RWPE1 (cell line): ENCODE results near the gene CD2.

Source experiments
- CTCF ChIA-PET: fragments of 350-600 bp; sonication (Branson Sonifier 250); formaldehyde crosslinking; extraction: SDS; loops from one replicate; lab custom pipeline; 2021; lab: Yijun Ruan, JAX
- POLR2A ChIA-PET: fragments of 400-600 bp; formaldehyde crosslinking; extraction: SDS; loops from one replicate; lab custom pipeline; 2020; ENCODE audit warnings: antibody characterized with exemption; ENCODE audit not compliant: low non-redundant PET; lab: Yijun Ruan, JAX
- DNase-seq: peaks from one replicate; pipeline ENCODE4 v3.0.0; 2012; ENCODE audit warnings: low spot score
- H3K27ac ChIP-seq: fragments of 450-650 bp; 2 replicates; pipeline ENCODE4 v1.5.1; 2017
- TF ChIP-seq, protein P1 (sequence below): fragments of 450-650 bp; conservative IDR thresholded peaks from 2 replicates; pipeline ENCODE4 v1.5.1; 2017; ENCODE audit warnings: low read depth, mild to moderate bottlenecking

The CD2 gene

DNA sequence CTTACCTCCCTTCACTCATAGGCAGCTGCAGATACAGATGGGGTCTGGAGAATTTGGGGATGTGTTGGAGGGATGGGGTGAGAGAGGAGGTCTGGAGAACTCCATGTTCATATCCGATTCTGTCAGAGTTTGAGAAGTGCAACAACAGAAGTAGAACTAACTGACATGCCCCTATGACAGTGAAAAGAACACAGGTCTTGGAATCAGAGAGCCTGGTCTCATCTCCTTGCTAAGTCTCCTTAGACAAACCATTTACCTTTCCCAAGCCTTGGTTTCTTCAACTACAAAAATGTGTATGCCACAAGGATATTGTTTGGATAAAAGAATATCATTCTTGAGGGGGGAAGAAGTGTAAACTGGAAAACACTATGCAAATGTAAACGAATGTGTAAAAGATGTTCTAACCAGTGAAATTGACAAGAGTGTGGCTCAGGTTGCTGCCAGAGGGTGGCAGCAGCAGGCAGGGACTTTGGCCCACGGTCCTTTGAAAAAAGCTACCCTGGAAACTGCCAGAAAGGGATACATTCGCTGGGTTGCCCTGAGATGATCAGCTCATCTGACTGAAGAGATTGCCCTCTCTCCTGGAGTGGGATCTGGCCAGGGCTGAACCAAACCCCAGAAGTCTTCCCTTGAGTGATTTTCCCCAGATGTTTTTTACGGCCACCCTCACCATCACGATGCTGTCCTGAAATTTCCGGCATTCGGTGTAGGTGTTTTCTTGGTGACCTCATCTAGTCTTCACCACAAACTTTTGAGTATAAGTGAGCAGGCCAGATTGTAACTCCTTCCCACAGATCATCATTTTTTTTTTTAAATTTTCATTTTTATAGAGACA lies 17.0 kb upstream of the CD2 start:
- POLR2A ChIA-PET, result interaction anchor here (0.5 kb wide), 1 partner anchor 69 kb away, joined by 3 read pairs; the partner anchor contains the start of gene IGSF3

DNA sequence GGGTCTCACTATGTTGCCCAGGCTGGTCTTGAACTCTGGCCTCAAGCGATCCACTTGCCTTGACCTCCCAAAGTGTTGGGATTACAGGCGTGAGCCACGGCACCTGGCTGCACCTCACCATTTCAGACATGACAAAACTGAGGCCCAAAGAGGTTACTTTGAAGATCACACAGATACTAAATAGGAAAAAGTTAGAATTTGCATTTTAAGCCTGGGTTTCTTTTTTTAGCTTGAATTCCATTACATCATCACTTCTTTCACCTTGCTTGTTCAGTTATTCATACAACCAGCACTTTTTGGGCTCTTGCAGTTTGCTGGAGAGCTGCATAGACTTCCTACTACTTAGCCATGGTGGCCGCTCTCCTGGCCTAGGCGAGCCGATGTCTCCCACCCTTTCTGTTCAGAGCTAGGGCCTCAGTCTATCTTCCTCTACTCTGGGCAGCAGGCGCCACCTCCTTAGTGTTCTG lies 16.3 kb upstream of the CD2 start:
- TF ChIP-seq, protein P1, sequence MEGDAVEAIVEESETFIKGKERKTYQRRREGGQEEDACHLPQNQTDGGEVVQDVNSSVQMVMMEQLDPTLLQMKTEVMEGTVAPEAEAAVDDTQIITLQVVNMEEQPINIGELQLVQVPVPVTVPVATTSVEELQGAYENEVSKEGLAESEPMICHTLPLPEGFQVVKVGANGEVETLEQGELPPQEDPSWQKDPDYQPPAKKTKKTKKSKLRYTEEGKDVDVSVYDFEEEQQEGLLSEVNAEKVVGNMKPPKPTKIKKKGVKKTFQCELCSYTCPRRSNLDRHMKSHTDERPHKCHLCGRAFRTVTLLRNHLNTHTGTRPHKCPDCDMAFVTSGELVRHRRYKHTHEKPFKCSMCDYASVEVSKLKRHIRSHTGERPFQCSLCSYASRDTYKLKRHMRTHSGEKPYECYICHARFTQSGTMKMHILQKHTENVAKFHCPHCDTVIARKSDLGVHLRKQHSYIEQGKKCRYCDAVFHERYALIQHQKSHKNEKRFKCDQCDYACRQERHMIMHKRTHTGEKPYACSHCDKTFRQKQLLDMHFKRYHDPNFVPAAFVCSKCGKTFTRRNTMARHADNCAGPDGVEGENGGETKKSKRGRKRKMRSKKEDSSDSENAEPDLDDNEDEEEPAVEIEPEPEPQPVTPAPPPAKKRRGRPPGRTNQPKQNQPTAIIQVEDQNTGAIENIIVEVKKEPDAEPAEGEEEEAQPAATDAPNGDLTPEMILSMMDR, result no peak
- H3K27ac ChIP-seq, result no peak overlapping the region
- no peak for DNase-seq
- ChIA-PET CTCF (interaction anchor here (0.6 to 1.6 kb wide), 23 partner anchors 9 to 372 kb away, joined by 3 to 7 read pairs (median 4); partner anchors contain the start of gene CD2), POLR2A (no interaction called here)

More for the DNA sequence above, 17.0 kb upstream of the CD2 start:
- H3K27ac ChIP-seq, result no peak overlapping the region
- TF ChIP-seq, protein P1, result peak; percentile 86
- CTCF ChIA-PET, result interaction anchor here (0.6 to 1.6 kb wide), 23 partner anchors 8 to 373 kb away, joined by 3 to 7 read pairs (median 4); partner anchors contain the start of gene CD2
- DNase-seq, result peak; percentile 73

DNA sequence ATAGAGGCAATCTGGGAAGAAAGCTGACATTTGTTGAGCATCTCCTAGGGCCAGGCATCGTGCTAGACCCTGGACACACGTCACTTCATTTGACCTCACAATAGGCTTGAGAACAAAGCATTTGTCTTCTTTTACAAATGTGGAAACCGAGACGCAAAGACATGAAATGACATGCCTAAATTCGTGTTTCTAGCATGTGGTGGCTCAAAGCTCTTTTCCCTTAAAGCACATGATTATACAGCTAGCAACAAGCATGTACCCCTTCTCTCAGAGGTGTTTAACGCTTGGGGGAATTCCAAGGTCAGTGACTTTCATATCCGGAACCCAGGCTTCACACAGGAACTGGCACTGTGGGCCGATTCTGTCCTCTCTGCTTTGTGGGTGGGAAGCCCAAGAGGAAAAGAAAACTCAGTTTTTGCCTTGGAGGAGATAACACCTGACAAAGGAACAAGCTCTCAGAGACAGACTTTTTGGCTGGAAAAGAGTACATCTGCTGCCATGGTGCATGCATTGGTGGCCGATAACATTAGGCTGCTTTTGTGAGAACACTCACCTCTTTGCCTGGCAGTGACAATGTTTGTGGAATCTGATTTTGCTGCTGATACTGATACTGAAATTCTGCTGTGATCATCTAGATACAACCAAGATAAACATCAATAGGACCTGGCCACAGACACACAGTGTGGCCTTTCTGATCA lies 15.4 kb upstream of the CD2 start:
- TF ChIP-seq, protein P1, result no peak
- no peak overlapping the region for H3K27ac ChIP-seq
- CTCF ChIA-PET, result interaction anchor here (0.5 to 1.6 kb wide), 4 partner anchors 8 to 164 kb away, joined by 3 to 4 read pairs (median 4); no protein-coding TSS in a partner anchor
- POLR2A ChIA-PET, result no interaction called here
- no peak for DNase-seq

DNA sequence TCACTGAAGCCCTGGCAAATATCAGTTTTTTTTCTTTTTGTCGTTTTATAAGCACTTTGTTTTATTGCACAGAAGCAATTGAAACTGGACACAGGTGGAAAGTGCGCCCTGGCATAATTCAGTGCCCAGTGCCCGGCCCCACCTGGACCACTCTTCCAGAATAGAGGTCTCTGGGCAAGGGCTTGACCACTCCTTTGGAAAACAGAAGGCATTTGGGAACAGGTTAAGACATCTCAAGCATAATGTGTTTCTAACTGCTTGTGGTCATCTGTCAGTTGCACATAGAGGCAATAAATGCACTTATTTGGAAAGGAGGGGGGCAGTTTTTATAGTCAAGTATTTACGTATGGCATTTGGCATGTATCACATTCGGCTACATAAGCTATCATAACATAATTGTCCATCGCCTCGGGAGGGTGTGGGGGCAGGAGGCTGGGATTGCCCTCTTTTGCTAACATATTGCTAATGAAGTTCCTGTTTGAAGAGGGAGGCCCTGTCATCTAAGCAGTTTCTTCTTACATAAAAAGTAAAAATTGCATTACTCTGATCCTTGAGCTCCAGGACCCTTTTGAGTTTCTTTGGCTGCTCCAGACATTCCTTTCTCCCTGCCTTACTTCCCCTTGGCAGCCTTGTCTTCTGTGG lies 14.7 kb upstream of the CD2 start:
- TF ChIP-seq, protein P1, result no peak
- no peak for DNase-seq
- POLR2A ChIA-PET, result no interaction called here
- CTCF ChIA-PET, result interaction anchor here (0.6 kb wide), 1 partner anchor 78 kb away, joined by 3 read pairs; no protein-coding TSS in a partner anchor
- H3K27ac ChIP-seq, result no peak overlapping the region

DNA sequence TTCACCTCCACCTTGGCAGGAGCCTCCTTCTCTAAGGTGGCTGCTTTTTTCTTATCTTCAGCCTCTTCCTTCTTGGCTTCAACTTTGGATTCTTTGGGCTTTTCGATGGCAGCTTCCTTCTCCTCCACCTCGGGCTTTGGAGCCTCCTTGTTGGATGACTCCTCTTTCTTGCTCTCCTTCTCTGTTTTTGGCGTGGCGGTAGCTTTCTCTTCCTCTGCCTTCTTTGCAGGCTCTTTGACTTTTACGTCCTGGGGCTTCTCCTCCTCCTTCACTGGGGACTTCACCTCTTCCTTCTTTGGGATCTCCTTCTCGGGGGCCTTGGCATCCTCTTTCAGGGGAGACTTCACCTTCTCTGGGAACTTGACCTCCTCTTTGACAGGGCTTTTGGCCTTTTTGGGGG lies 13.9 kb upstream of the CD2 start:
- H3K27ac ChIP-seq, result no peak overlapping the region
- TF ChIP-seq, protein P1, result no peak
- POLR2A ChIA-PET, result no interaction called here
- CTCF ChIA-PET, result no interaction called here
- DNase-seq, result no peak

DNA sequence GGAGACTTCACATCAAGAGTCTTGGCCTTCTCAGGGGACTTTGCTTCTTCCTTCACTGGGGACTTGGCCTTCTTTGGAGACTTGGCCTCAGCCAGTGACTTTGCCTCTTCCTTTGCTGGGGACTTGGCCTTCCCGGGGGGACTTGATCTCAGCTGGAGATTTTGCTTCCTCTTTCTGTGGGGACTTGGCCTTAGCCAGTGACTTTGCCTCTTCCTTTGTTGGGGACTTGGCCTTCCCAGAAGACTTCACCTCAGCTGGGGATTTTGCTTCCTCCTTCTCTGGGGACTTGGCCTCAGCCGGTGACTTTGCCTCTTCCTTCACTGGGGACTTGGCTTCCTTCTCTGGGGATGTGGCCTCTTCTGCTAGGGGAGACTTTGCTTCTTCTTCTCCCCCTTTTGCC lies 13.5 kb upstream of the CD2 start:
- TF ChIP-seq, protein P1, result no peak
- ChIA-PET POLR2A (no interaction called here), CTCF (no interaction called here)
- DNase-seq, result no peak
- no peak overlapping the region for H3K27ac ChIP-seq
